Smooth muscle cell (in vitro differentiated cells): ENCODE results near the gene ESCO1. TPM values are rescaled to one million over a fixed set of nuclear protein-coding genes. Genes with fewer than 3 reads are reported as not detected.
"Not testable (repeated sequence)": the region's sequence is repeated elsewhere in the genome, so short reads cannot be mapped to it uniquely, and the experiment has no call there.

Source experiments
- DNase-seq: peaks from one replicate; lab custom pipeline; 2025; ENCODE audit not compliant: unreplicated experiment; lab: John Stamatoyannopoulos, UW
- H2AFZ ChIP-seq: fragments of 200-600 bp; sonication (generic); 2 replicates; pipeline ENCODE4 v1.6.0; 2016; ENCODE audit warnings: antibody characterized with exemption, low read depth, mild to moderate bottlenecking
- H3F3A ChIP-seq: fragments of 200-600 bp; sonication (generic); 2 replicates; pipeline ENCODE4 v1.6.0; 2017; ENCODE audit warnings: antibody characterized with exemption, low read depth
- H3K27ac ChIP-seq: fragments of 200-600 bp; sonication (generic); 2 replicates; pipeline ENCODE4 v1.5.1; 2016; ENCODE audit warnings: low read depth, mild to moderate bottlenecking
- H3K27me3 ChIP-seq: fragments of 200-600 bp; sonication (generic); 2 replicates; pipeline ENCODE4 v1.6.1; 2016; ENCODE audit warnings: low read depth, mild to moderate bottlenecking
- H3K36me3 ChIP-seq: fragments of 200-600 bp; sonication (generic); 2 replicates; pipeline ENCODE4 v1.5.1; 2016; ENCODE audit warnings: low read depth
- H3K4me1 ChIP-seq: fragments of 200-600 bp; sonication (generic); 2 replicates; pipeline ENCODE4 v1.5.1; 2016; ENCODE audit warnings: low read depth
- H3K4me2 ChIP-seq: fragments of 200-600 bp; sonication (generic); 2 replicates; pipeline ENCODE4 v1.6.0; 2016; ENCODE audit warnings: mild to moderate bottlenecking
- H3K4me3 ChIP-seq: fragments of 200-600 bp; sonication (generic); 2 replicates; pipeline ENCODE4 v1.5.1; 2016; ENCODE audit warnings: mild to moderate bottlenecking
- H3K79me2 ChIP-seq: fragments of 200-600 bp; sonication (generic); 2 replicates; pipeline ENCODE4 v1.6.0; 2016; ENCODE audit warnings: low read depth, mild to moderate bottlenecking
- H3K9ac ChIP-seq: fragments of 200-600 bp; sonication (generic); 2 replicates; pipeline ENCODE4 v1.6.0; 2016; ENCODE audit warnings: low read depth
- H3K9me3 ChIP-seq: fragments of 200-600 bp; sonication (generic); replicated peaks from 2 replicates; pipeline ENCODE4 v1.5.1; 2016; ENCODE audit warnings: low read depth
- H4K20me1 ChIP-seq: fragments of 200-600 bp; sonication (generic); 2 replicates; pipeline ENCODE4 v1.6.0; 2016; ENCODE audit warnings: low read depth
- CTCF ChIP-seq: fragments of 200-600 bp; sonication (generic); IDR thresholded peaks from 2 replicates; pipeline ENCODE4 v1.5.1; 2017; ENCODE audit warnings: borderline replicate concordance, mild to moderate bottlenecking, antibody characterized with exemption; ENCODE audit not compliant: insufficient read depth, poor library complexity, severe bottlenecking
- WGBS: methylation state at CpG from one replicate; pipeline ENCODE4 v1.1.7; 2016; ENCODE audit warnings: low lambda C conversion rate; 5-methylcytosine and 5-hydroxymethylcytosine counted together
- polyA plus RNA-seq: library from polyadenylated mRNA; unstranded; fragments of >200 nt; fragmentation: Nextera tagmentation; extraction: Ambion mirVana; gene quantifications from 2 replicates; pipeline ENCODE4 v1.2.1, GENCODE V29; 2016
- total RNA-seq: library from RNA; depleted of rRNA; stranded (reverse); fragments of >200 nt; gene quantifications from 2 replicates; pipeline ENCODE4 v1.2.3, GENCODE V29; 2014

Gene ESCO1
- total and polyA plus RNA-seq, 2 experiments from 2014 or later = 10.1 to 21.4 TPM

GRCh38 chr18:21636769-21637168 is 36.3 kb upstream of the ESCO1 start:
- Histone ChIP-seq H3K4me1 (no peaks in the 10 kb centered on the region), H3K4me2 (no peak overlapping the region), H3K9ac (no peak overlapping the region), H3K4me3 (no peak overlapping the region), H3K27me3 (no peaks in the 10 kb centered on the region), H3K9me3 (no peaks in the 10 kb centered on the region), H3K36me3 (peaks cover 2% of the 10 kb centered on the region), H3K27ac (no peak overlapping the region), H4K20me1 (no peaks in the 10 kb centered on the region), H3F3A (no peaks in the 10 kb centered on the region), H2AFZ (no peak overlapping the region), H3K79me2 (no peaks in the 10 kb centered on the region)
- DNase-seq = no peak
- 92% methylated on average over 13 of the region's 13 CpGs for WGBS
- TF ChIP-seq CTCF = no peak

GRCh38 chr18:21634588-21635199 is 34.2 kb upstream of the ESCO1 start:
- no peak overlapping the region for H3K4me2 ChIP-seq
- H3K79me2 ChIP-seq = no peaks in the 10 kb centered on the region
- H3F3A ChIP-seq = no peaks in the 10 kb centered on the region
- H3K27me3 ChIP-seq = no peaks in the 10 kb centered on the region
- H3K9ac ChIP-seq = no peak overlapping the region
- no peak overlapping the region for H3K27ac ChIP-seq
- H3K9me3 ChIP-seq = no peaks in the 10 kb centered on the region
- WGBS = 90% methylated on average over 4 of the region's 4 CpGs
- no peak for TF ChIP-seq CTCF
- H3K36me3 ChIP-seq = peaks cover 10% of the 10 kb centered on the region
- DNase-seq = no peak
- no peak overlapping the region for H3K4me3 ChIP-seq
- no peaks in the 10 kb centered on the region for H4K20me1 ChIP-seq
- no peak overlapping the region for H2AFZ ChIP-seq
- no peaks in the 10 kb centered on the region for H3K4me1 ChIP-seq

- H3K79me2 ChIP-seq = no peaks in the 10 kb centered on the region
- no peaks in the 10 kb centered on the region for H3K9me3 ChIP-seq
- no peak overlapping the region for H2AFZ ChIP-seq
- TF ChIP-seq CTCF = peak; percentile 3
- H3K4me1 ChIP-seq = no peaks in the 10 kb centered on the region
- no peak overlapping the region for H3K9ac ChIP-seq
- H3K27ac ChIP-seq = no peak overlapping the region
- no peaks in the 10 kb centered on the region for H3K27me3 ChIP-seq
- WGBS = 95% methylated on average over 1 of the region's 1 CpG
- no peak for DNase-seq
- H3K4me2 ChIP-seq = no peak overlapping the region
- H3K4me3 ChIP-seq = no peak overlapping the region
- no peaks in the 10 kb centered on the region for H3F3A ChIP-seq
- peaks cover 25% of the 10 kb centered on the region for H3K36me3 ChIP-seq
- peaks cover 8% of the 10 kb centered on the region for H4K20me1 ChIP-seq
Observed at GRCh38 chr18:21632393-21632792, 31.9 kb upstream of the ESCO1 start.

- Histone ChIP-seq H3K27me3 (no peaks in the 10 kb centered on the region), H3K9me3 (no peaks in the 10 kb centered on the region), H3K4me2 (no peak overlapping the region), H3K27ac (no peak overlapping the region), H3K4me3 (no peak overlapping the region), H4K20me1 (peaks cover 12% of the 10 kb centered on the region), H3K36me3 (peaks cover 33% of the 10 kb centered on the region), H2AFZ (no peak overlapping the region), H3K9ac (no peak overlapping the region), H3K4me1 (no peaks in the 10 kb centered on the region), H3K79me2 (peaks cover 5% of the 10 kb centered on the region), H3F3A (no peaks in the 10 kb centered on the region)
- no peak for DNase-seq
- 98% methylated on average over 9 of the region's 9 CpGs for WGBS
- TF ChIP-seq CTCF = no peak
Observed at GRCh38 chr18:21629089-21629832, 28.8 kb upstream of the ESCO1 start.

GRCh38 chr18:21621640-21622039 is 21.1 kb upstream of the ESCO1 start:
- peaks cover 72% of the 10 kb centered on the region for H3K79me2 ChIP-seq
- H3K9me3 ChIP-seq, H3K4me3 ChIP-seq, H3K27ac ChIP-seq, H3K9ac ChIP-seq, DNase-seq, H2AFZ ChIP-seq, H3F3A ChIP-seq, H3K27me3 ChIP-seq, H3K4me2 ChIP-seq, H3K4me1 ChIP-seq: not testable (repeated sequence)
- H3K36me3 ChIP-seq = peaks cover 24% of the 10 kb centered on the region
- peaks cover 57% of the 10 kb centered on the region for H4K20me1 ChIP-seq
- WGBS = 96% methylated on average over 9 of the region's 9 CpGs
